Measurements from ENCODE around the gene EDAR. TPM values are rescaled to one million over a fixed set of nuclear protein-coding genes. Genes with fewer than 3 reads are reported as not detected.

The EDAR gene
- total RNA-seq, 1 donor from 2014 or later, result not detected

- Histone ChIP-seq H3K27me3 (no peaks in the 10 kb centered on the region), H3K4me3 (no peak overlapping the region), H3K36me3 (no peaks in the 10 kb centered on the region), H3K4me1 (no peaks in the 10 kb centered on the region), H3K9me3 (no peaks in the 10 kb centered on the region), H3K27ac (no peak overlapping the region)
- intact Hi-C loops (cut with DNase I), result no loop called here
- TF ChIP-seq CTCF (IDR thresholded peaks at IDR 0.05), result no peak
- no peak for DNase-seq (ENCODE audit: low spot score in 2 of 2)
Observed at GRCh38 chr2:108958632-108959341, 30.2 kb downstream of the EDAR start.

- no peak for DNase-seq (ENCODE audit: low spot score in 2 of 2)
- TF ChIP-seq CTCF (IDR thresholded peaks at IDR 0.05), result no peak
- Histone ChIP-seq H3K27me3 (no peaks in the 10 kb centered on the region), H3K36me3 (no peaks in the 10 kb centered on the region), H3K27ac (no peak overlapping the region), H3K9me3 (peaks cover 0 to under 1% of the 10 kb centered on the region in 2 donors), H3K4me1 (no peaks in the 10 kb centered on the region), H3K4me3 (no peak overlapping the region)
- intact Hi-C loops (cut with DNase I), result no loop called here
Observed at GRCh38 chr2:108958002-108958401, 31.0 kb downstream of the EDAR start.

- Histone ChIP-seq H3K36me3 (no peaks in the 10 kb centered on the region), H3K27me3 (no peaks in the 10 kb centered on the region), H3K4me1 (no peaks in the 10 kb centered on the region), H3K4me3 (no peak overlapping the region), H3K9me3 (peaks cover 0 to 15% of the 10 kb centered on the region in 2 donors), H3K27ac (no peak overlapping the region)
- TF ChIP-seq CTCF (IDR thresholded peaks at IDR 0.05), result no peak
- DNase-seq (ENCODE audit: low spot score in 2 of 2), result no peak
- intact Hi-C loops (cut with DNase I), result no loop called here
Observed at GRCh38 chr2:108956375-108956774, 32.6 kb downstream of the EDAR start.

- Histone ChIP-seq H3K27me3 (no peaks in the 10 kb centered on the region), H3K27ac (no peak overlapping the region), H3K4me3 (no peak overlapping the region), H3K36me3 (no peaks in the 10 kb centered on the region), H3K4me1 (no peaks in the 10 kb centered on the region), H3K9me3 (peaks cover 0 to 26% of the 10 kb centered on the region in 2 donors)
- no peak for DNase-seq (ENCODE audit: low spot score in 2 of 2)
- TF ChIP-seq CTCF (IDR thresholded peaks at IDR 0.05), result no peak
- intact Hi-C loops (cut with DNase I), result no loop called here
Observed at GRCh38 chr2:108950369-108951135, 38.5 kb downstream of the EDAR start.

GRCh38 chr2:108949316-108950239 lies 39.4 kb downstream of the EDAR start:
- Histone ChIP-seq H3K4me3 (no peak overlapping the region), H3K36me3 (no peaks in the 10 kb centered on the region), H3K27me3 (no peaks in the 10 kb centered on the region), H3K27ac (no peak overlapping the region), H3K4me1 (no peaks in the 10 kb centered on the region), H3K9me3 (peaks cover 0 to 26% of the 10 kb centered on the region in 2 donors)
- intact Hi-C loops (cut with DNase I), result no loop called here
- DNase-seq (ENCODE audit: low spot score in 2 of 2), result no peak
- TF ChIP-seq CTCF (IDR thresholded peaks at IDR 0.05), result no peak
